Activated CD8-positive, alpha-beta memory T cell treated with anti-CD3 and anti-CD28 coated beads, Interleukin-2, amount 50 U/mL, for 24 hours (primary cell): ENCODE measurements around the gene RHOH.

Experiments
- DNase-seq: peaks from one replicate; pipeline ENCODE4 v3.0.0-alpha.2; 2020; ENCODE audit errors: extremely low read depth

The RHOH gene

GRCh38 chr4:40205259-40206198, 8.7 kb downstream of the RHOH start:
- DNase-seq = no peak

GRCh38 chr4:40206426-40206825, 9.6 kb downstream of the RHOH start:
- no peak for DNase-seq

- DNase-seq = no peak
Measured at GRCh38 chr4:40209401-40209800, 12.6 kb downstream of the RHOH start.

GRCh38 chr4:40210776-40211175, 13.9 kb downstream of the RHOH start:
- DNase-seq = no peak

GRCh38 chr4:40211224-40212185, 14.7 kb downstream of the RHOH start:
- DNase-seq = no peak

GRCh38 chr4:40212674-40213527, 16.1 kb downstream of the RHOH start:
- DNase-seq = no peak

GRCh38 chr4:40214038-40214437, 17.2 kb downstream of the RHOH start:
- DNase-seq = no peak

GRCh38 chr4:40214661-40215418, 18.0 kb downstream of the RHOH start:
- no peak for DNase-seq

GRCh38 chr4:40216622-40217366, 20.0 kb downstream of the RHOH start:
- DNase-seq = no peak

- no peak for DNase-seq
Measured at GRCh38 chr4:40221744-40222143, 24.9 kb downstream of the RHOH start.

- no peak for DNase-seq
Measured at GRCh38 chr4:40223343-40223742, 26.5 kb downstream of the RHOH start.

- no peak for DNase-seq
Measured at GRCh38 chr4:40224432-40224831, 27.6 kb downstream of the RHOH start.

GRCh38 chr4:40225497-40225896, 28.7 kb downstream of the RHOH start:
- no peak for DNase-seq

GRCh38 chr4:40227284-40227683, 30.5 kb downstream of the RHOH start:
- no peak for DNase-seq

GRCh38 chr4:40228497-40229365, 31.9 kb downstream of the RHOH start:
- no peak for DNase-seq

GRCh38 chr4:40231316-40231863, 34.6 kb downstream of the RHOH start:
- no peak for DNase-seq

GRCh38 chr4:40232610-40233009, 35.8 kb downstream of the RHOH start:
- DNase-seq = no peak

- no peak for DNase-seq
Measured at GRCh38 chr4:40233227-40233626, 36.4 kb downstream of the RHOH start.

GRCh38 chr4:40234519-40235039, 37.7 kb downstream of the RHOH start:
- DNase-seq = no peak
